Measurements from ENCODE around the gene PTTG1IP2.

GRCh38 chr7:90473814-90474213 is 4.4 kb downstream of the PTTG1IP2 start:
- no peak for TF ChIP-seq CTCF (IDR thresholded peaks at IDR 0.05; ENCODE audit: low read depth, low read length, missing input control)
- no peak for TF ChIP-seq REST (IDR thresholded peaks at IDR 0.05)
- no peak for TF ChIP-seq JUND (IDR thresholded peaks at IDR 0.05)
- no peak for TF ChIP-seq TAF1 (conservative IDR thresholded peaks at IDR 0.05)
- no peak for TF ChIP-seq FOXA1 (IDR thresholded peaks at IDR 0.05)
- no peak for TF ChIP-seq SP1 (IDR thresholded peaks at IDR 0.05)
- no peak for TF ChIP-seq YY1 (IDR thresholded peaks at IDR 0.05)
- no peak for TF ChIP-seq EGR1 (IDR thresholded peaks at IDR 0.05; ENCODE audit: low read depth in 2 of 2)
- no peak for TF ChIP-seq ATF3 (IDR thresholded peaks at IDR 0.05)
- TF ChIP-seq RAD21 (IDR thresholded peaks at IDR 0.05) = no peak
- no peak for TF ChIP-seq MAX (IDR thresholded peaks at IDR 0.05)
